ENCODE results near the gene MSL3. TPM values are rescaled to one million over a fixed set of nuclear protein-coding genes. Genes with fewer than 3 reads are reported as not detected.

Gene MSL3
- total RNA-seq, 1 donor from 2014 or later: 32.1 TPM

GRCh38 chrX:11745881-11746280 is 12.2 kb upstream of the MSL3 start:
- TF ChIP-seq CTCF (IDR thresholded peaks at IDR 0.05; ENCODE audit: unreplicated experiment): no peak
- H3K27me3 Mint-ChIP-seq: peaks cover 14% of the 10 kb centered on the region
- H3K36me3 Mint-ChIP-seq (ENCODE audit: insufficient read depth): no peaks in the 10 kb centered on the region
- DNase-seq (ENCODE audit: low spot score, unreplicated experiment): no peak
- peaks cover 7% of the 10 kb centered on the region for H3K9me3 Mint-ChIP-seq (ENCODE audit: low read depth)
- no peak overlapping the region for H3K4me3 Mint-ChIP-seq (ENCODE audit: low read depth)
- H3K4me1 Mint-ChIP-seq (ENCODE audit: low read depth): no peaks in the 10 kb centered on the region
- no peak overlapping the region for H3K27ac Mint-ChIP-seq

- H3K36me3 Mint-ChIP-seq (ENCODE audit: insufficient read depth): no peaks in the 10 kb centered on the region
- H3K9me3 Mint-ChIP-seq (ENCODE audit: low read depth): peaks cover 9% of the 10 kb centered on the region
- no peaks in the 10 kb centered on the region for H3K4me1 Mint-ChIP-seq (ENCODE audit: low read depth)
- no peak overlapping the region for H3K27ac Mint-ChIP-seq
- no peak overlapping the region for H3K4me3 Mint-ChIP-seq (ENCODE audit: low read depth)
- H3K27me3 Mint-ChIP-seq: peaks cover 18% of the 10 kb centered on the region
- DNase-seq (ENCODE audit: low spot score, unreplicated experiment): no peak
- no peak for TF ChIP-seq CTCF (IDR thresholded peaks at IDR 0.05; ENCODE audit: unreplicated experiment)
Observed at GRCh38 chrX:11750046-11750445, 8.0 kb upstream of the MSL3 start.

GRCh38 chrX:11750694-11751093 is 7.3 kb upstream of the MSL3 start:
- Mint-ChIP-seq H3K4me1 (ENCODE audit: low read depth) (peaks cover 6% of the 10 kb centered on the region), H3K36me3 (ENCODE audit: insufficient read depth) (no peaks in the 10 kb centered on the region), H3K9me3 (ENCODE audit: low read depth) (peaks cover 12% of the 10 kb centered on the region), H3K27me3 (peaks cover 18% of the 10 kb centered on the region), H3K27ac (no peak overlapping the region), H3K4me3 (ENCODE audit: low read depth) (no peak overlapping the region)
- no peak for TF ChIP-seq CTCF (IDR thresholded peaks at IDR 0.05; ENCODE audit: unreplicated experiment)
- DNase-seq (ENCODE audit: low spot score, unreplicated experiment): no peak

GRCh38 chrX:11751261-11751660 is 6.8 kb upstream of the MSL3 start:
- no peak for DNase-seq (ENCODE audit: low spot score, unreplicated experiment)
- Mint-ChIP-seq H3K4me3 (ENCODE audit: low read depth) (no peak overlapping the region), H3K36me3 (ENCODE audit: insufficient read depth) (no peaks in the 10 kb centered on the region), H3K4me1 (ENCODE audit: low read depth) (peaks cover 7% of the 10 kb centered on the region), H3K27ac (no peak overlapping the region), H3K9me3 (ENCODE audit: low read depth) (peaks cover 13% of the 10 kb centered on the region), H3K27me3 (peaks cover 18% of the 10 kb centered on the region)
- no peak for TF ChIP-seq CTCF (IDR thresholded peaks at IDR 0.05; ENCODE audit: unreplicated experiment)

GRCh38 chrX:11753668-11754067 is 4.4 kb upstream of the MSL3 start:
- H3K27ac Mint-ChIP-seq: no peak overlapping the region
- DNase-seq (ENCODE audit: low spot score, unreplicated experiment): no peak
- TF ChIP-seq CTCF (IDR thresholded peaks at IDR 0.05; ENCODE audit: unreplicated experiment): no peak
- H3K27me3 Mint-ChIP-seq: peaks cover 17% of the 10 kb centered on the region
- H3K4me1 Mint-ChIP-seq (ENCODE audit: low read depth): peaks cover 7% of the 10 kb centered on the region
- no peaks in the 10 kb centered on the region for H3K36me3 Mint-ChIP-seq (ENCODE audit: insufficient read depth)
- peaks cover 19% of the 10 kb centered on the region for H3K9me3 Mint-ChIP-seq (ENCODE audit: low read depth)
- H3K4me3 Mint-ChIP-seq (ENCODE audit: low read depth): no peak overlapping the region
